CMK (cell line): ENCODE data around the gene UBE2M.
A peak's percentile ranks its signal among the peaks of the same experiment; 100 is the strongest.
"Not testable (repeated sequence)": the region's sequence is repeated elsewhere in the genome, so short reads cannot be mapped to it uniquely, and the experiment has no call there.

ENCODE experiments used
- DNase-seq: peaks from one replicate; pipeline ENCODE4 v3.0.0-alpha.2; 2010; ENCODE audit warnings: low read depth

The UBE2M gene

GRCh38 chr19:58539169-58539559 is 19.2 kb downstream of the UBE2M start:
- not testable (repeated sequence) for DNase-seq

- peak; percentile 89 for DNase-seq
Observed at GRCh38 chr19:58538257-58539168, 19.9 kb downstream of the UBE2M start.

DNA sequence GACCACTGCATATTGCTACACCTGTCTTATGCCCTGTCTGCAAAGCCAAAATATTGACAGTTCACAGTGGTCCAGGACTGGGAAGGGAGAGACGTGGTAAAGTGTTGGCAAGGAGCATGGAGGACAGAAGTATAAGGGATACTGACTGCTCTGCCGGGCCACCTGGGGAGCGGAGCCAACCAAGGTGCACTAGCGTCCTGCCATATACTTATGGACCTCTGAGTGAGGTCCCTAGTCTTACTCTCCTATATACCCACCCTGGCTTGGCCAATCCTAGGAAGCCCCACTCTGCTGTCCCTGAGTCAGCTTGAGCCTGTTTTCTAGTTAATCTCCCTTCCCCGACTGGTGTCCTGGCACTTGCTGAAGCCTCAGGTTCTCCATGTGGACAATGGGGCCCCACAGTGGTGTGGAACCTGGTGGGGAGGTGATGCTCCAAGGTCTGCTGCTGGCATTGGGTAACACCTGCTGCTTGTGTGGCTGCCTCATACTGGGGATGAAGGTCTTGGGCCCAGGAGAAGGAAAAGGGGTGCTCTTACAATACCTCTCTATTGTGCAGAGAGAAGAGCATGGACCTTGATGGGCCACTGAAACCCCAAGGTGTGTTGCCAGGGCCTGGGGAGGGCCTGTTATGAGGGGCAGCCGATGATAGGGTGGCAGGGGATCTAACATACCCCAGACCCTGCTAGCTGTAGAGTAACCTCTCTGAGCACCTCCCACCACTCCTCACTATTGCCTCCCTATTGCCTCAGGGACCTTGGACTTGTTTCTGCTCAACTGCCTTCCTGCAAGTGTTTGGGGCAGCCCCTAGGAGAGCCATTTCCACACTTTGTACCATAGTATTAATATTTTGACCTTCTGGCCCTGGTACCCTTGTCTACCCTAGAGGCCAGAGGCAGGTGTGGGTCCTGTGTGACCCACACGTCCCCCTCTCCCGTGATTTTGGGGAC is 21.3 kb downstream of the UBE2M start:
- no peak for DNase-seq

- DNase-seq = no peak
Observed at GRCh38 chr19:58535857-58536256, 22.6 kb downstream of the UBE2M start.

GRCh38 chr19:58531034-58531840 is 27.2 kb downstream of the UBE2M start:
- DNase-seq = no peak

GRCh38 chr19:58529405-58529804 is 29.0 kb downstream of the UBE2M start:
- no peak for DNase-seq

GRCh38 chr19:58522709-58523108 is 35.7 kb downstream of the UBE2M start:
- no peak for DNase-seq

DNA sequence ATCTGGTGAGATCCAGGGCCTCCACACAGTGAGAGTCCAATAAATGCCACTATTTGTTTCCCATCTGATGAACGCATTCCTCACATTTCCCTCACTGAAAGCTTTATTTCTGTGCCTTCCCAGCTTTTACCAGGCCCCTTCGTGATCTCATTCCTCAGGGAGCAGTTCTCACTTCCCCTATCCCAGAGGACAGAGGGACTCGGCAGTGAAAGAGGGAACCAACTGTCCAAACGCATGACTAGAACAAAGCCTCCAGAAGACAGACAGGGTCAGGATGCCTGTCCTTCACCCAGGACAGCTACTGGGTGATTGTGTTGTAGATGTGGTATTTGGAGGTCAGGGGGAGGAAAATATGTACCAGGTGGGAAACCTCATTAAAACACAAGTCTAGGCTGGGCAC is 36.8 kb downstream of the UBE2M start:
- DNase-seq = no peak

- DNase-seq = no peak
Observed at GRCh38 chr19:58520257-58520599, 38.2 kb downstream of the UBE2M start.

DNA sequence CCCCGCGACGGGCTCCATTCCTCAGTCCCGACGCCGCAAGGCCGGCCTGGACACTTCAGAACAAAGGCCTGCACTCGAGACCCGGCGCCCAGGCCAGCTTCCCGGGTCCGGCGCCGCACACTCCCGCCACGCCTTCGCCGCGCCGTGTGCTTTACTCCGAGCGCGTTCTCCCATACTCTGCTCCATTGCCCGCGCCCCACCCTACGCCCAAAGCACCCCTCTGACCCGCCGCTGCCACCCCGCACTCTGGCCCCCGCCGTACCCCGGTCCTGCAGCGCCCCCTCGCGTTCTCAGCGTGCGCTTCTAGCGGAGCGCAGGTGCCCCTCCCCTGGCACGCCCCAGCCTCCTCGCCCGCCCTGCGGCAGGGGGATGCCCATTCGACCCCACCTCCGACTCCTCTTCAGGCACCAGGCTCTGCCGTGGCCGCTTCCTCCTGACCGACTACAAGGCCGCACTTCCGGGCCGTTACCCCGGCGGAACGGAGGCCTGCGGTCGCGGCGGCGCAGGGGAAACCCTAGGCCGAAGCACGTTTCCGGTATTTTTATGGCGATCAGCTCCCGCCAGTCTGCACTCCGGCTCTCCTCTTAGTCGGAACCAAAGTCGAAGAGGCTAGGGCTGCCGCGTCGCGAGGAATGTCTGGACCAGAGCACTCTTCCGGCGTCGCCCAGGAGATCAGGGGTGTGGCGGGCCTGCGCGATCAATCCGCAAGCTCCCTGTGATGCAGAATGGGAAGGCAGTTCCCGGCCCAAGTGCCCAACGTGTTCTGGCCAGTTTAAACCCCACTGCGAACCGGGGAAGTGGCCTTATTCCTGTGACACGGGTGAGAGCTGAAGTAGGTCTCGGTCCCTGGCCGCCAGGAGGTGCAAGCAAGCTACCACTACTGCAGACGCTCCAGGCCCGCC is 38.8 kb downstream of the UBE2M start, which contains the start of gene ZBTB45:
ZBTB45 (minus strand) TSS at position 456 of the 902 bp plus-strand sequence. CDS start 2,137 bp downstream, outside the sequence.
- peak; percentile 98 for DNase-seq

GRCh38 chr19:58519087-58519354 is 39.4 kb downstream of the UBE2M start:
- DNase-seq = no peak

DNA sequence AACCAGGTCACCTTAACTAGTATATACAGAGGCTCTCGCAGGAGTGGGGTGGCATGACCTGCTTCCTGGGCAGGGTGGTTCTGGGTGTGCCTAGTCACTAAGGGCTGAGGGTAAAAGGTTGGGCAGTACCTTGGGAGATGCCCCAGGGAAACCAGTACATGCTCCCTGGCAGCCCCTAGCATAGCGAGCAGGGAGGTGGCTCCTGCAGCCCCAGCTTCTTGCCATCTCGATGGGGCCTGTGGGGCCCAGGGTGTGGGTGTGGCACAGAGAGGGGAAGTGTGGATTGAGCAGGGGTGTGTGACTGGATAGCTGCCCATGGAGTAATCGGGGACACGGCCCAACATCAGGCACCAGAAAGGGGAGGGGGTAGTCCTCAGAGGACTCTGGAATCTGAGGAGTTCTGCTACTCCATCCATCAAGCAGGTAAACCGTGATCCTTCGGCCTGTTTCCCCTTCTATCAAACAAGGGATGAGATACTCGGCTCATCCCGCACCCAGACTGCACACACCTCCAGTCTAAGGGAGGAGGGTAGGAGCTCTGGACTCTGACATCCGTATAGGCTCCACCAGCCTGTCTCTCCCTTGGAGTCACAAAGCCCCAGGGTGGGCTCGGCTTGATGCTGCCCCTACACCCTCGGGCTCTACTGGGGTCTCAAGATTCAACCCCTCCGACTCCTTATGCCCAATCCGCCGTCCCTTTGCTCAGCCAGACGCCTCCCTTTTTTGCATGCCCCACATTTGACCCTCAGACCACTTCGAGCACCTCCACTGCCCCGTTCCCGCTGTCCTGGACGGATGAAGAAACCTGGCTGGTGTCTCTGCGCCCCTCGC is 39.9 kb downstream of the UBE2M start:
- DNase-seq = no peak

DNA sequence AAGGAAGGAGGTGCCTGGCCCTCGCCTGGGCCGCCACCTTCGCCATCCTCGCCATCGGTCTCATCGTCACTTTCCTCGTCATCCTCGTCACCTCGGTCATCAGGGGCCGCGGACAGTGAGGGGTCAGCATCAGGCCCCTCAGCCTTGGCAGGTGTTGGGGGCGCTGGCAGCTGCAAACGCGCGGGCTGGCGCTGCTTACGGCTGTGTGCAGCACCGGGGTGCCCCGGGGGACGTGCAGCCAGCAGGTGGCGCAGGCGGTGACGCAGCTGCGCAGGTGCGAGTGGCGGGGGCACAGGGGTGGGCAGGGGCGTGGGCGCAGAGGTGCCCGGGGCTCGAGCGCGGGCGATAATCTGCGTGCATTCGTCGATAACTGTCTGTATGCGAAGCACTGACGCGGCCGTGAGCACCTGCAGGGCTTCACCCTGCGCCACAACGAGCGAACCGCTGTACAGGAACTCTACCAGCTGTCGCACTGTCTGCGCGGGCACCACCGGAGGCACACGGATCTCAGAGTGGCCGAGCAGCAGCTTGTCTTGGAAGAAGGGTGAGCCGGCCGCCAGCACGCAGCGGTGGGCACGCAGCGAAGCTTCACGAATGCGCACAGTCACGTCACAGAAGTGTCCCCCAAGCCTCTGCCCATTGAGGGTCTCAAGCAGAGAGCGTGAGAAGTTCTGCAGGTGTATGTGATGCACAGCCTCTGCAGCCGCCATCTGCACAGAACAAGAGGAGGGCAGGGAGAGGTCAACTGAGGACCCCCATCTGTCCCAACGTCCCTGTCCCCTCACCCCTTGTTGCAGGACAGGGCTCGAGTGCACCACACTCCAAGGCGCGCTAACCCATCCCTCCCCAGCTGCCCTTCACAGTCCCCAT is 41.2 kb downstream of the UBE2M start:
- no peak for DNase-seq

GRCh38 chr19:58516246-58516836 is 42.1 kb downstream of the UBE2M start:
- no peak for DNase-seq

DNA sequence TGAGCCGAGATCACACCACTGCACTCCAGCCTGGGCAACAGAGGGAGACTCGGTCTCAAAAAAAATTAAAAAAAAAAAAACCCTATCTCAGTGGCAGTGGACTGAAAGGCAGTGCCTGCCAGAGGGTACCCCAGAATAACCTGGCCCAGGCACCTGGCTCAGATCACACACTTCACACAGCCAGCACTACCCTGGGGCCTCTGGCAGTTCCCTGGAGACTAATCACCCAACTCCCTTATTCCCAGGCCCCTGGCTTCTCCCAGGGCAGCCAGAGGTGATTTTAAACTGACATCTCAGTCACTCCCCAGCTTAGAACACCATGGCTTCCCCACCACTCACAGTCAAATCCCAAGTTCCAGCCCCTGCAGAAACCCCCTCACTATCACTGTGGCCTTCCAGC is 43.2 kb downstream of the UBE2M start:
- DNase-seq = no peak

- DNase-seq = no peak
Observed at GRCh38 chr19:58514564-58515022, 43.8 kb downstream of the UBE2M start.

DNA sequence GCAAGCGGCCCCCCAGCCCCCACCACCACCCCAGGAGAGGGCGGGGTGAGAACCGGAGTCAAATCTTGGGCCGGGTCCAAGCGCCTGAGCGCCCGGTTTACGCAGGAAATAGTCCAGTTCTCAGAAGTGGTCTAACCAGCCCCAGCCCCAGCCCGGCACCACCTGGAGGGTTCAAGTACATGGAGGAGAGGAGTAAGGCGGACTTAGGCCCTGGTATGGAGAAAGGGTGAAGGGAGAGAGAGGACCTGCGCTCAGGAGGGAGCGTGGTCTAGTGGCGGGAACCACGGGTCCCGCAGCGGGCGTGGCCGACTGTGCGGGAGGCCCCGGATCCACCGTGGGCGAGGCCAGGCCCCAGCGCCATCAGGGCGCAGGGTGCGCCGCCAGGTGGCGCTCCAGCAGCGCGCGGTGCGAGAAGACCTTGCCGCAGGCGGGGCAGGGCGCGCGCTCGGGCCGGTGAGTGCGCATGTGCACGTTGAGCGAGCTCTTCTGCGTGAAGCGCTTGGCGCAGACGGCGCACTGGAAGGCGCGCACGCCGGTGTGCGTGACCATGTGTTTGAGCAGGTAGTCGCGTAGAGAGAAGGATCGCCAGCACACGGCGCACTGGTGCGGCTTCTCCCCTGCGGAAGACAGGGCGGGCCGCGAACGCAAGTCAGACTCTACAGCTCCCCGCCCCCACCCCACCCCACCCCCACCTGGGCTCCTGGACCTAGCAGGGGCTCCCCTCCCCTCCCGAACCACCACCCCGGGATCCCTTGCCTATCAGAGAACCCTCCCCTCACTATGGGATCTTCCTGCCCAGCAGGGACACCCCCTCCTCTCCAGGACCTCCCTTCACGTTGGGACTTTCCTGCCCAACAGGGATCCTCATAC is 44.5 kb downstream of the UBE2M start:
- peak; percentile 99 for DNase-seq

DNA sequence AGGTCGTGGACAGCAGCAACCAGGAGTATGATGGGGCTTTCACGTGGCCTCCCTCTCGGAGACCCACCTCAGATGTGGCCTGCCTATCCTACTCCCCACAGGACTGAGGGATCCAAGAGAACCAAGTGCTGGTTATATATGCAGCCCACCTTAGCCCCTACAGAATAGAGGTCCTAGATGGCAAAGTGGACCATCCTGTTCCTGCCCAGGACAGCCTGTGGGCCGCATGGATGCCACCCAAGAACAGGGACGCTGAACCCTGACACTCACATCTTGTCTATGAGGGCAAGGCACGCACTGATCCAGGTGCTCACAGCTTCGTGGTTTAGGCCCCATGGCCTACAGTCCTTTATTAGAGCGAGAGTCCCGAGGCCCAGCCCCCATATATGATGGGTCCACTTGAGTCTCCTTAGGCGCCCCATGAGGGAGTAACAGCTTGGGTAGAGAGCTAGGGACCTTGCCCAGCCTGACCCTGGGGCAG is 45.2 kb downstream of the UBE2M start:
- DNase-seq = no peak
